Transverse colon (tissue), 4 donors: ENCODE measurements around the gene ABCC11. TPM values are rescaled to one million over a fixed set of nuclear protein-coding genes. Genes with fewer than 3 reads are reported as not detected.

Experiments used
- DNase-seq: peaks from one replicate; pipeline ENCODE4 v3.0.0-alpha.2; 2019
- H3K27ac ChIP-seq, 4 donors: fragments of 200-600 bp; sonication (generic); 2 replicates each; pipeline ENCODE4 v1.5.1; 2016 to 2018; ENCODE audit warnings: inconsistent platforms in 4 of 4
- H3K27me3 ChIP-seq: fragments of 200-600 bp; sonication (generic); 2 replicates; pipeline ENCODE4 v1.5.1; 2017; ENCODE audit warnings: inconsistent platforms
- H3K36me3 ChIP-seq, 4 donors: fragments of 200-600 bp; sonication (generic); 2 replicates each; pipeline ENCODE4 v1.5.1; 2017 to 2019; ENCODE audit warnings: inconsistent platforms in 4 of 4
- H3K4me1 ChIP-seq, 4 donors: fragments of 200-600 bp; sonication (generic); 2 replicates each; pipeline ENCODE4 v1.5.1; 2017 to 2020; ENCODE audit warnings: inconsistent platforms in 4 of 4
- H3K4me3 ChIP-seq, 4 donors: fragments of 200-600 bp; sonication (generic); 1 replicate in 1 of 4; 2 replicates in 3 of 4; pipeline versions ENCODE4 v1.5.1 to v1.6.1; 2017 to 2019; ENCODE audit warnings: inconsistent platforms in 4 of 4
- H3K9me3 ChIP-seq, 2 donors: fragments of 200-600 bp; sonication (generic); 2 replicates each; pipeline ENCODE4 v1.5.1; 2017 to 2019; ENCODE audit warnings: inconsistent platforms in 2 of 2
- EP300 ChIP-seq: sonication (generic); formaldehyde crosslinking; IDR thresholded peaks from one replicate; pipeline ENCODE4 v1.6.1; 2017; ENCODE audit warnings: antibody characterized with exemption, low read depth
- POLR2A ChIP-seq: fragments of 450-650 bp; IDR thresholded peaks from one replicate; pipeline ENCODE4 v1.6.1; 2016; ENCODE audit warnings: antibody characterized with exemption, mild to moderate bottlenecking, moderate library complexity
- POLR2AphosphoS5 ChIP-seq, 3 donors: sonication (generic); formaldehyde crosslinking; IDR thresholded peaks; one replicate each; pipeline ENCODE4 v1.6.1; 2016; ENCODE audit warnings: antibody characterized with exemption in 3 of 3
- WGBS, 2 donors: methylation state at CpG; one replicate each; pipeline ENCODE4 v1.1.5; 2018; ENCODE audit warnings: low coverage in 1 of 2; 5-methylcytosine and 5-hydroxymethylcytosine counted together
- in situ Hi-C, 4 donors: fragments of 200-750 bp; cut with MboI; loops; one replicate each; pipeline versions ENCODE4 v1.15.0 to v1.15.1; 2017; ENCODE audit warnings: low sequenced_read_pairs in 3 of 4, low pct_ligation_motif_present in 1 of 4, low pct_unique_long_range_greater_than_20kb in 1 of 4
- intact Hi-C: fragments of 100-400 bp; cut with DNase I; formaldehyde crosslinking; loops from one replicate; pipeline ENCODE4 v1.15.1; 2023; ENCODE audit warnings: low total_unique reads
- total RNA-seq, 4 donors: library from RNA; depleted of rRNA; stranded (reverse); fragments of >200 nt; gene quantifications; one replicate each; pipeline ENCODE4 v1.1.0, GENCODE V29; 2016
- TF ChIP-seq, protein P1 (sequence below), 5 experiments: fragments of 200-600 bp in 3 of 5; fragments of 450-650 bp in 2 of 5; sonication (generic) in 3 of 5; IDR thresholded peaks; 1 replicate in 2 of 5; 2 replicates in 3 of 5; pipeline ENCODE4 v1.5.1; 2016 to 2017; ENCODE audit warnings: antibody characterized with exemption in 5 of 5, inconsistent platforms in 3 of 5, mild to moderate bottlenecking in 2 of 5, moderate library complexity in 1 of 5

Gene ABCC11
- total RNA-seq, 4 donors from 2014 or later, result 0.16 to 10.7 (median 0.27) TPM; not detected in 1

DNA sequence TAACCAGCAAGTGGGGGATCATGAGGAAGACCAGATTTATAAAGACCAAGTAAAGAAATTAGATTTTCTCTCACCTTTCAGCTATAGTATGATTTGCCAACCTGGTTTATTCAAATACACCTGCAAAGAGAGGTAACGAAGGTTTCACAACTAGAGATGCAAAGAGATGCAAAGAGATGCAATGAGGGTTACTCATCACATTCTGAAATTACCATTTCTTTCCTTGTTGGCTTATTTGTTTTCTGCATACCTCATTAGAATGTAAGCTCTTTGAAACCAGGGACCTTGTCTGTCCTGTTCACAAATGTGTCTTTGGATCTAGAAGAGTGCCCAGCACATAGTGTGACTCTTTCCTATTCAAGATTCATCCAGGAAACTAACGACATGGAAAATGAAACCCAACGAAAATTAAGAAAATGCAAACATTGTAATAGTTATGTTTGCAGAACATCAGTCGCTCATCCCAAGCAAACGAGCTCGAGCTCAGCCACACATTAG, 12.2 kb downstream of the ABCC11 start:
- intact Hi-C loops (no loop called here), in situ Hi-C loops (loop anchor here in 1 of 4 donors (25.0 kb wide), 1 partner anchor 402 kb away; no protein-coding TSS in a partner anchor)
- TF ChIP-seq POLR2AphosphoS5 (IDR thresholded peaks at IDR 0.05) (no peak), POLR2A (no peak), EP300 (no peak)
- TF ChIP-seq, protein P1, sequence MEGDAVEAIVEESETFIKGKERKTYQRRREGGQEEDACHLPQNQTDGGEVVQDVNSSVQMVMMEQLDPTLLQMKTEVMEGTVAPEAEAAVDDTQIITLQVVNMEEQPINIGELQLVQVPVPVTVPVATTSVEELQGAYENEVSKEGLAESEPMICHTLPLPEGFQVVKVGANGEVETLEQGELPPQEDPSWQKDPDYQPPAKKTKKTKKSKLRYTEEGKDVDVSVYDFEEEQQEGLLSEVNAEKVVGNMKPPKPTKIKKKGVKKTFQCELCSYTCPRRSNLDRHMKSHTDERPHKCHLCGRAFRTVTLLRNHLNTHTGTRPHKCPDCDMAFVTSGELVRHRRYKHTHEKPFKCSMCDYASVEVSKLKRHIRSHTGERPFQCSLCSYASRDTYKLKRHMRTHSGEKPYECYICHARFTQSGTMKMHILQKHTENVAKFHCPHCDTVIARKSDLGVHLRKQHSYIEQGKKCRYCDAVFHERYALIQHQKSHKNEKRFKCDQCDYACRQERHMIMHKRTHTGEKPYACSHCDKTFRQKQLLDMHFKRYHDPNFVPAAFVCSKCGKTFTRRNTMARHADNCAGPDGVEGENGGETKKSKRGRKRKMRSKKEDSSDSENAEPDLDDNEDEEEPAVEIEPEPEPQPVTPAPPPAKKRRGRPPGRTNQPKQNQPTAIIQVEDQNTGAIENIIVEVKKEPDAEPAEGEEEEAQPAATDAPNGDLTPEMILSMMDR (IDR thresholded peaks at IDR 0.05), result no peak
- Histone ChIP-seq H3K36me3 (no peaks in the 10 kb centered on the region), H3K27me3 (no peaks in the 10 kb centered on the region), H3K27ac (peak overlapping the region in 2 of 4 donors; percentile 3 to 14), H3K9me3 (no peaks in the 10 kb centered on the region), H3K4me1 (peaks cover 0 to 9% (median 4%) of the 10 kb centered on the region in 4 donors), H3K4me3 (no peak overlapping the region)
- DNase-seq, result no peak
- WGBS, 2 donors, result 38 to 55% methylated on average over 6 of the region's 6 CpGs

DNA sequence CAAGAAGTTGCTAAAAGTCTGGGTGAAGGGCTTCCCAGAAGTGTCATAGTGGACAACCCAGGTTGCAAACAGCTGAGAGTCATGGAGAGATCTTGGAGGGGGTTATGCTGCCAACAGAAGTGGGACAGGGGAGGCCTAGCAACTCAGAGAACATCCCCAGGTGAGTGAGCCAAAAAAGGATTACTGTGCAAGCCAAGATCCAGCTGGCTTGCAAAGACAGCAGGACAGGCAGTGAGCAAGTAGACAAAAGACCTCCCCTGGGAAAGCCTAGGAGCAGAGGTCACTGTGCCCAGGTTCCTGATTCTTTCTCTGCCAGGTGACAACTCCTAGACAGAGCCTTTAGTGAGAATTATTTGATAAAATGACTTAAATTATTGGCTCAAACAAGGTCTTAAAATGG, 12.7 kb downstream of the ABCC11 start:
- Histone ChIP-seq H3K27me3 (no peaks in the 10 kb centered on the region), H3K4me1 (peaks cover 0 to 9% (median 4%) of the 10 kb centered on the region in 4 donors), H3K36me3 (no peaks in the 10 kb centered on the region), H3K27ac (no peak overlapping the region), H3K4me3 (no peak overlapping the region), H3K9me3 (no peaks in the 10 kb centered on the region)
- TF ChIP-seq POLR2AphosphoS5 (IDR thresholded peaks at IDR 0.05) (no peak), POLR2A (no peak), EP300 (no peak)
- TF ChIP-seq, protein P1 (IDR thresholded peaks at IDR 0.05), result no peak
- intact Hi-C loops (no loop called here), in situ Hi-C loops (loop anchor here in 1 of 4 donors (25.0 kb wide), 1 partner anchor 403 kb away; no protein-coding TSS in a partner anchor)
- no peak for DNase-seq

DNA sequence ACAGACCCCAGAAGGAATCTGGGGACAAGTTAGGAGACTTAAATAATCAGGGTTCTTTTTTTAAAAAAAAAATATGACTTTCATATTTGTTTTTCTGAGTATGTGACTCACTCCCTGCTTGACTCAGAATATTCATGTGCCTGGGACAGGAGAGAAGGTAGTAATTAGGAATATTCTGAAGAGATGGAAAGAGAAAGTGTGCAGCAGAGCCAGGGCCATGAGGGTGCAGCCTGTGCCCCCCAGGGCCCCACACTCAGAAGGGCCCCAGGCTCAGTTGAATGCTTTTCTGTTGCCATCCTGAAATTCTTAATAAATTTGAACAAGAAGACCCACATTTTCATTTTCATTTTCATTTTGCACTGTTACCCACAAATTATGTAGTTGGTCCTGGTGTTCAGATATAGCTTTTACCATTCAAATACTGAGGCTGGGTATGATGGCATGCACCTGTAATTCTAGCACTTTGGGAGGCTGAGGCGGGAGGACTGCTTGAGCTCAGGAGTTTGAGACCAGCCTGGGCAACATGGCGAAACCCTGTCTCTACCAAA, 14.8 kb downstream of the ABCC11 start:
- Histone ChIP-seq H3K27ac (no peak overlapping the region), H3K4me3 (no peak overlapping the region), H3K36me3 (no peaks in the 10 kb centered on the region), H3K27me3 (no peaks in the 10 kb centered on the region), H3K4me1 (peaks cover 0 to 9% (median 4%) of the 10 kb centered on the region in 4 donors), H3K9me3 (no peaks in the 10 kb centered on the region)
- WGBS, 2 donors, result 93 to 100% methylated on average over 2 of the region's 2 CpGs
- intact Hi-C loops (no loop called here), in situ Hi-C loops (loop anchor here in 1 of 4 donors (25.0 kb wide), 1 partner anchor 405 kb away; no protein-coding TSS in a partner anchor)
- no peak for DNase-seq
- TF ChIP-seq POLR2A (no peak), POLR2AphosphoS5 (IDR thresholded peaks at IDR 0.05) (no peak), EP300 (no peak)
- TF ChIP-seq, protein P1 (IDR thresholded peaks at IDR 0.05), result no peak

DNA sequence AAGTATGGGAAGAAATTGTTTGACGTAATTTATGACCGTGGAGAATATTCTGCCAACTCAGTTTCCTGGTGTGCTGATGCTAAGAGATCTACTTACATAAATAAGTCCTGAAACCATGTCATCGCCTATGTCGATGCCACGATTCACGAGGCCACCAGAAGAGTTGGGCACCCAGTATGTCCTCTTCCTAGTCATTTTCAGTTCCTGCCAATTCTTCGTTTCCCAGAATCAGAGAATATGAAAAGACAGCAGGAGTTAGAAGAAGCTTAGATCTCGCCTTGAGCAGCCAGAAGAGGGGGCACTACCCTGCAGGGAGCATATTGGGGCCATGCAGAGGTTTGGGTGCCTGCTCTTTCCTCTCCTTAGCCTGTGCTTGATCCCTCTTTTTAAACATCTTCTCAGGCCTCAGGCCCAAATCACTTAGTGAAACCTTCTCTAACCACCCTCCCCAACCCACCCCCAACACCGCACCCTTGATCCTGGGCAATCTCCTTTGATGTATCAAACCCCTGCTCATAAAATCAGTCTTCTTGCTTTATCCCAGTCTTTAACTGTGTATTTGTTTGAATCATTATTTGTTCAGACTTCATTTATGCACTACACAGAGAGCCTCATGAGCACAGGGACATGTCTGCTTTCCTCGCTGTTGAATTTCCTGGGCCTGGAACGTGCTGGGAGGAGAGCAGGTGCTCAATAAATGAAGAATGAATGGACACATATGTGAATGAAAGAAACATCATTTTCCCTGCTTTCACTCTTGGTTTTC, 15.4 kb downstream of the ABCC11 start:
- DNase-seq, result peak; percentile 30
- H3K27ac ChIP-seq, result no peak overlapping the region
- in situ Hi-C loops (loop anchor here in 1 of 4 donors (25.0 kb wide), 1 partner anchor 405 kb away; no protein-coding TSS in a partner anchor), intact Hi-C loops (no loop called here)
- no peak overlapping the region for H3K4me3 ChIP-seq
- TF ChIP-seq, protein P1 (IDR thresholded peaks at IDR 0.05), result peak in 2 of 5 experiments; percentile 11 to 29
- TF ChIP-seq POLR2AphosphoS5 (IDR thresholded peaks at IDR 0.05) (no peak), EP300 (no peak)
- H3K36me3 ChIP-seq, result no peaks in the 10 kb centered on the region
- WGBS, 2 donors, result 59 to 66% methylated on average over 8 to 11 of the region's 11 CpGs
- no peaks in the 10 kb centered on the region for H3K9me3 ChIP-seq
- H3K4me1 ChIP-seq, result peaks cover 0 to 9% (median 4%) of the 10 kb centered on the region in 4 donors
- H3K27me3 ChIP-seq, result no peaks in the 10 kb centered on the region
